Measurements from ENCODE around the gene ZNF366.
A peak's percentile ranks its signal among the peaks of the same experiment; 100 is the strongest.

The ZNF366 gene

DNA sequence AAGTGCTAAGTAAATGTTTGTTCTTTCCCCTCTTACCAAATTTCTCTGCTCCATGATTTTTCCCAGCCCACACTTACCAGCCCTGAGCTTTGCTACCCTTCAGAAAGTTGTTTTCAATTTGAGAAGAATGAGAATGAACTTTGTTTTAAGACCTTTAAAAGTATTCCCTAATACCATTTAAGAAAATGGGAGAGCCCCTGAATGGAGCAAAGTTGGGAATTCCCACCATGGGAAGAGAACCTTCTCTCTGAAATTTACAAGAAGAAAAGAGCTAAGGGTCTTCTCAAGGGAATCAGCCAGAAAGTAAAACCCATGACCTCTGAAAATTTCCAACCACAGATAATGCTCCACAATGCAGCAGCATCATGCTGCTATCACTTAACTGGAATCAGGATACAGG is 17.7 kb downstream of the ZNF366 start:
- no peak for DNase-seq

DNA sequence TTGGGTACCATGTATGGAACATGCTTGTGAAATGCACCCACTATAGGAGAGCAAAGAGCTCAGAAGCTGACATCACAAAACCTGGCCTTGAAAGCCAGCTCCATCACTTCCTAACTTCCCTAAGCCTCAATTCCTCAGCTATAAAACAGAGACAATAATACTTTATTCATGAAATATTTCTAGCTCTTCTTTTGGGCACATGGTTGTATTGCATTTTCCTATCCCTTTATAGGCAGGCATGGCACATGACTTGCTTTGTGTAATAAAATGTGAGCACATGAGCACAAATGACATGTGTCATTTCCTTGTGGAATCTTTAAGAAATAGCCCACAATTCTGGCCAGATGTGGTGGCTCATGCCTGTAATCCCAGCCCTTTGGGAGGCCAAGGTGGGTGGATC is 18.5 kb downstream of the ZNF366 start:
- no peak for DNase-seq

DNA sequence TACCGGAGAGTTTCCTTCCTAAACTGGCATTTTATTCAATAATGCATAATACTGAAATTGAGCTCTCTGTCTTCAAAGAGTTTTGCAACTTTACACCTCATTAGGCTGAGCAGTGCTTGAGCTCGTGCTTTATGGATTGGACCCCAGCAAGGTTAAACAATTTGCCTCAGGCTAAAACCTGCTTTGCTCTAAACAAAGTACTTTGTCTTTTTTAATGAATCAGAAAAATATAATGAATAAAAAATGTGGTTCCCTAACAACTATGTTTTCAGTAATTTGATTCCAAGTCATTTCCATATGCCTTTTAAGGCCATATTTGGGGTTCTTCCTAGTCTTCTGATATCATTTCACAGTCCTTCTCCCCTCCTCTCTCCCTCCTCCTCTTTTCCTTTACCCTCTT is 20.0 kb downstream of the ZNF366 start:
- DNase-seq = no peak

DNA sequence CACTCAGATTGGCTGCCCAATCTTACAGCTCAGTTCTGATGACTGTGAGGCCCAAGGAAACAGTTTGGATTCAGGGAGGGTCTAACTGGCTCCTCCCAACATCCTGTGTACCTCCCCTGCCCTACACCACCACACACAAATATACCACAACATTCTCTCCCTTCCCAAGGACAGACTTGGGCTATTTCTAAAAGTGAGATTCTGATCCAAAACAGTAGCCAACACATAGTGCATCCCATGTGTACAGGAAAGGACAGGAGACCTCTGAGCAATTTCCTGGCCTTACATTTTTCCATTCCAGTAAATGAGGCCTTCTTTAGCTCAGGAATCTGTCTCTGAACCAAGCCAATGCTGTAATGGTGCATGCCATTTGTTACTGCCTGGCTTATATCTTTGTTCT is 20.8 kb downstream of the ZNF366 start:
- DNase-seq = no peak

DNA sequence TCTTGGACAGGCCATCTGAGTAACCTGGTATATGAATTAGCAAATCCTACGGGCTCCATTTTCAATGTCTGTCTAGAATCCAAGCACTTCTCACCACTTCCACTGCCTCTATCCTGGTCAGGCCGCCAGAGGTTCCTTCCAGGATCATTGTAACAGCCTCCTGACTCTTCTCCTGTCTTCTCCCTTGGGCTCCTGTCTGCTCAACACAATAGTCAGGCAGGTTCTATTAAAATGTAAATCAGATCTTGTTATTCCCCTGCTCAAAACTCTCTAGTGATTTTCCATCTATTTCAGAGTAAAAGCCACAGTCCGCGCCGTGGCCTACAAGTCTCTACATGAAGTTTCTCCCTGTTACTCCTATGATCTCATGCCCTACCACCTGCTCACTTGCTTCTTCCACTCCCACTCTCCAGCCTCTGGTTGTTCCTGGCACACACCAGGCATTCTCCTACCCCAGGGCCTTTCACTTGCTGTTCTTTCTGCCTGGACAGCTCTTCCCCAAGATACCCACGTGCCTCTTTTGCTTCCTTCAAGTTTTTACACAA is 21.7 kb downstream of the ZNF366 start:
- DNase-seq = no peak

DNA sequence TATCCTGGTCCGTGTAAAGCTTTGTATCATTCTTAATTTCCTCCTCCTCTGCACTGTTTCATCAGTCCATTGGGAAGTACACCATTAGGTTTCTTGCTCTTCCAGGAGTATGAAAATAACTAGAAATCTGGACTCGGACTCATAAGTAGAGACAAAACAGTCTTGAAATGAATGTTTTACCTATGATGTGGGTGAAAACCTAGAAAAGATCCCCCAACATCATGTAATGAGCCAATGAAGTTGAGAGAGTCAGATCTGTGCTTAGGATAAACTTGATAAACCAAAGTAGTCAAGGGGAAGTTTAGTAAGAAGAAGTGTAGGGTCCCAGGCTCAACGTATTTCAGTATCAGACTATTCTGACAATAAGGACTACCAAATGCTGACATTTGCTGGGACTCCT is 25.2 kb downstream of the ZNF366 start:
- DNase-seq = no peak

DNA sequence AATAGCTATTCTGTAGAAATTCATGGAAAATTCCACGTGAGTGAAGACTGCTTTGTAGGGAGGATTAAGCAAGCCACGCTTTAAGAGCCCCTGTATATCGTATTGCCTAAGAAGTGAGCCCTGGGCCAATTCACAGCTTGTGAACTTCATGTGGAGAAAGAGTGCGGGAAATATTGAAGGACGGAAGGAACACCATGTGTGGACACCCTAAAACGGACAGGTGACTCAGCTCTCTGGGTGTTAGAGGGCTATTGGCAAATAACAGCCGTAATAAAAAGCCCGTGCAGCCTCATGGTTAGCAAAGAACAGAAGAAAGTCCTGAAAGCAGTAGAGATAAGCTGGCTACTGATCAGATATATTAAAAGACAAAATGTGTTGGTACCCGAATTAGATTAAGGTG is 26.4 kb downstream of the ZNF366 start:
- DNase-seq = no peak

DNA sequence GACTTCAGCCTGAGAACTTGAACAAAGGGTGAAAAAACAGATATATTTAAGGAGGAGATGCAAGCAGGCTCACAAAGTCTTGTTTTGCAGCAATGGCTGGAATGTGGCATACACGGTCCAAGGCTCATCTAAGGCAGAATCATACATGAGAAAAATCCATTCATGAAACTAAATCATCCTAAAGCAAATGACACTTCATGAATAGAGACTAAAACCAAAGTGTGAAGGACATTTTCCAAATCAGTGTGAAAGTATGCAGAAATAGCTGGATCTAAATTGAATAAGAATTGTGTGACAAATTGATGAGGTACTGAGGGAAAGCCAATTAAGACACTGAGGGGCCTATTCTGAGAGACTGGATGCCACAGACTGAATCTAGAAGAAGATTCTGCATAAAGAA is 27.3 kb downstream of the ZNF366 start:
- DNase-seq = no peak

DNA sequence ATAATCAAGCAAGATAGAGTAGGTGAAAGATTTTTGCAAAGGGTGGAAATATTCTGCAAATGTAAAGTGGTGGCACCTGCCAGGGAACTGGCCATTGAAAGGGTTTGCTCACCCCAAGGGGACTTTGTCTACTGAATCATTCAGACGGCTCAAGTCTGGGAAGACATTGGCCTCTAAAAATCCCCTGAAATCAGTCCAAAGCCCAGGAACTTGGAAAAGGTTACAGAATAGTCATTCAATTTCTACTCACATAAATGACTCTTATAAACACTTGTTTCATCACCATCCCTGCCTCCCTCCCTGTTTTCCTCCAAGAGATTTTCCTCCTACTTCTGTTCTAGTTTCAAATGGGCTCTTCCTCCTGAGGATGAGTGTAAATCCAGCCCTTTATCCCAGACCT is 28.5 kb downstream of the ZNF366 start:
- DNase-seq = peak; percentile 61

DNA sequence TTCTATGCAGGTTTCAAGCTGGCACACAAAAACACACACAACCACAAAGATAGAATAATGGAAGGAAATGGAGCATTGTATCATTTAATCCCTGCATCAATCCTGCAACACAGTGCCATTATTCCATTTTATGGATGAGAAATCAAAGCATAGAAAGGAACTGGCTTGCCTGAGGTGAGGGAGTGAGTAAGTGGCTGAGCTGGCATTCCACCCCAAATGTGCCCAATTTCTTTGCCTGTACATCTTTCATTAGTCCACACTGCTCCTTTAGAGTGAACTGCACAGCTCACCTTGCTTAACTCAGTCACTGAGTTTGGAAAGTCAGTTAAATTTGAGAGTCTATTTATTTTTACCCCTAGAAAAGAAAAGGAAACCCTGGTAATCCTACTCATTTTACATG is 28.9 kb downstream of the ZNF366 start:
- no peak for DNase-seq

DNA sequence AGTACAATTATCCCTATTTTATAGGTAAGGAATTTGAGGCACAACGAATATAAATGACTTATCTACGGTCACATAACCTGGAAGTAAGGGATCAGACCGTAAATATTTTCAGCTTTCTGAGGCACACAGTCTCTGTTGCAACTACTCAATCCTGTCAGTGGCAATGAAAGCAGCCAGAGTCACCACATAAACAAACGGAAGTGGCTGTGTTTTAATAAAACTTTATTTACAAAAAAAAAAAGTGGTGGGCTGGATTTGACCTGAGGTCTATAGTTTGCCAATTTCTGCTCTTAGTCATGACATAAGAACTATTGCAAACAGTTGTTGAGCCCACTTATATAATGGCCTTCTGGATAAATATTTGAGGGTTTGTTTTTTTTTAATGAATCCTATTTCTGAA is 29.6 kb downstream of the ZNF366 start:
- DNase-seq = no peak

DNA sequence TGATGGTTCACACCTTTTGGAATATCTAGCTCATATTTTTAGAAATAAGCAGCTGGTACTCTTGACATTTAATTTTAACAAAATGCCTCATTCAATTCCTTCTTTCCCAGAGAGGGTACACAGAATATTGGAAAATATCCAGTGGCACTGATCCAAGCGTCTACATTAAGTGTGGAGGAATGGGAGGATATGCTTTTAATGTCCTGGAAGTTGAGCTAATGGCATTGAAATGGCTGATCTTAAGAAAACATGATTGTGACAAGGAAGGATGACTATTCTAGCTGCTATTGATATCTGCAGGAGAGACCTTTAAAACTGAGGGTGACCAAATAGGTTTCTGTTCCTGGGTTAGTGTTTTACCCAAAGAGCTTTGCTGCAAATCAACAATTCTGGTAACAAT is 30.0 kb downstream of the ZNF366 start:
- no peak for DNase-seq

DNA sequence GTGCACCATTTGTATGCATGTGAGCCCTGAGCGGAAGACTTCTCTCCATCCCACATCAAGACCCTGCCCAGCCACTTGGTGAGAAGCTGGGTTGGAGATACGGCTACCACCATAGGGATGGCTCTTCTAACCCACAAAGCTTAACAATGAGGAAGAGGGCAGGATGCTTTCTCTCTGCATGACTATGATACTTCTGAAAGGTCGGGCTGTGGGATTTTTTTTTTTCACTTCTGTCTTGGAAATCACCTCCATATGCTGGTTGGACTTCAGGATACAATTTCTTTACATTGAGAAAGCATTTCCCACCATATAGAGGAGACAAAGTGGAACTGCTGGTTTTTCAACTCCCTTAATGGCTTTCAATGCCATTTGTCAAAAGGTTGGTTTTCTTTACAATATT is 30.5 kb downstream of the ZNF366 start:
- no peak for DNase-seq

DNA sequence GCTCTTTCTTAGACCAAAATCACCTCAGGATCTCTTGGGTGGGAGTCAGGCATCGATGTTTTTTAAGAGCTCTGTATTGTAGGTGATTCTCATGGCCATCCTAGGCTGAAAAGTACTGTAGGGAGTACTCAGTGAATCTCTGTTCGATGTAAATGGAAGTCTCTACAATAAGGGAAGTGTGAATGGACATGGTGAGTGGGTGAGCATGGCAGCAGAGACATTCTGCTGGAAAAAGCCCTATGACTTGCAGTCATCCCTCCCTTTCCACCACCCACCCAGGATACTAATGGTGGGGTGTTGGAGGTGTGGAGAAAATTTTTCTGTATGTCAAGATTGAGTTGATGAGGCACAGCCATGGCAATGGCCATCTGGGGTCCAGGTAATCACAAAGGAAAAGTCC is 30.9 kb downstream of the ZNF366 start:
- DNase-seq = no peak

DNA sequence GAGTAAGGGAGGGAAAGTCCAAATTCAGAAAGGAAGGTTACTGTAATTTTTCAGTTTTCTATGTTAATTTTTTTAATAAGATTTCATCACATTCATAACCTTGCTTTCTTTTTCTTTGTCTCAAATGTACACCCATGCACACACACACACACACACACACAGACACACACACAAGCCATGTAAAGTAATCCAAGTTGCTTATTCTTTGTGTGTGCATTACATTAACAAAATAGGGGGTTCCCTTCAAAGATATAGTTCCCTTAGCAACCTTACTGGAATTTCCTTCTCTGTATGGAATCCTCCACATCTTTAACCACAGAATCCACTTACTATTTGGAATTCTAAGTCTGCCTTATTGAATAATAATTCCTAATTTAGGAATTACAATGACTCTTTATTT is 32.7 kb downstream of the ZNF366 start:
- DNase-seq = no peak

DNA sequence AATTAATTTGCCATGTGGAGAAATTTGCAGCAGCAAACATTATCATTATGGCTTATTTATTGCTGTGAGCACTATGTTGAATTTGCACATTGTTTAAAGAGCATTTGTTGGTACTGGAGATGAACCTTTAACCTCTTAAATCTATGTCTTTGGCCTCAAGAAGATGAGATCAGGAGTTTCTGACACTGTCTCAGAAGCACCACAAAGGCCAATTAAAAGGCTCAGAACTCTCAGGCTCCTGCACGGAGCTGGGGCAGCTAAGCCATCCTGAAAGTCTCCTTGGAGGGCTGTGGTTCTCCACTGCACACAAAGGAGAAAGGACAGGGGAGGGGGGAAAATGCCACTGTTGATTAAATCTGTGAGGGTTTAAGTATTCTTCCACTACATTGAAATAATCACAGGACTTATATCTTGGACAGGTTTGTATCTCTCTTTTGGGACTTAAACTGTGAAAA is 33.1 kb downstream of the ZNF366 start:
- no peak for DNase-seq

DNA sequence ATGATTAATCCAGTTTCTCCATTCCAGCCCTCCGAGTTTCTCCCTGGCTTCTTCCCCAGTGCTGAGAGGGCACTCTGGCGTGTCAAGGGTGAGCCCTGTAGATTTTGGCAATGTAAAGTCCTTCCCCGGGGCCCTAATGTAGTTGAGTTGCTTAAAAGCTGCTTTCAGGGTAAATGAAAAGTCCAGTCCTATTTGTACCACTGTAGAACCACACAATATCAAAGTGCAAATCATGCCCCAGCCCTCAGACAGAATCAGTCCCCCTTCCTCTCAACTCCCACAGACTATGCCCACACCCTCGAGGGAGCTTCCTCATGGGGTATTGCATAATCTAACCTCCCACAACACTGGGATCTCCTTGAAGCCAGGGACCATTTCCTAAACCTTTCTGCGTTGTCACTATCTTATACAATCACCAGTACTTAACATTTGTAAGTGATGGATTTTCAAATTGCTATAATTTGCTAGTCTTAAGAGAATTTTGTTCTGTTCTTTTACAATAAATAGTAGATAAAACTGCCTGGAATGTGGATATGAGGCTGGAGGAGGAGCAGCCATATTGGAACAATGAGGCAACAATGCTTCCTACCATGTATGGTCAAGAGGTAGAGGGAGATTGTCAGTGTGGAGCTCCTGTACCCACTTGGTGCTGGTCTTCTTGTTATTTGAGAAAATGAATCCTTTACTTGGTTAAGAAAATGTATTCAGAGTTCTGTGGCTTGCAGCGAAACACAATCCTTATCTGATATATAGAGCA is 34.4 kb downstream of the ZNF366 start:
- DNase-seq = no peak

DNA sequence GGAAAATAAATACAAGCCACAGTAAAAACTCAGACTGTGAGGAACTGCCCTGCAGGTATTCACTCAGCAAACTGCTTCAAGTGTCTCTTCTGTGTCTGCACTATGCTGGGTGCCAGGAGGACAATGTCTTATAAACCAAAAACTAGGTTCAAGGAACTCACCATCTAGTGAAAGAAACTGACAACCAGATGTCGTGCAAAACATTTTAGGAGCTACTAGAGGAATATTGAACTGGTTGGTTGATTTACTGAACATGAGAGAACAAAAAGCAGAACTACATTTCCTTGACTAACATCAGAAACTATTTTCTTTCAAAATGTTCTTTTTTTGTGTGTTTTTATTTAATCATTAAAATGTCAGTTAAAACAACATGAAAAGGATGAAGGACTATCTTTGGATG is 35.2 kb downstream of the ZNF366 start:
- DNase-seq = no peak

DNA sequence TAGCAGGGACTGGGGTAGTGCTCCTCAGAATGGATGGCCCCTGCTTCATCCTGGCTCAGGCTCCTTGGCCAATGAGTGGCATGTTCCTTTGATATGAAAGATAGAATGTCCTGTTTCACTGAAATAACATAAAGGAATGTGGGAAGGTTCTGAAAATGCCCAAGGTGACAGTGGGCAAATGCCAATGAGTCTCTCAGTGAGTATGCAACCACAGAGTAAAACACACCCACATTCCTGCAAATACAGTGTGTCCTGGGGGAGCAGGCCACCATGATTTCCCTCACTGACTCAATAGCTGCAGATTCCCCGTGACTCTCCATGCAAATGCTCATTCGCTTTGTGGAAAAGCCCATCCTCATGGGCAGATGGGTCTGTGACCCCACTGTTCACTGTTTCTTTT is 36.4 kb downstream of the ZNF366 start:
- no peak for DNase-seq

DNA sequence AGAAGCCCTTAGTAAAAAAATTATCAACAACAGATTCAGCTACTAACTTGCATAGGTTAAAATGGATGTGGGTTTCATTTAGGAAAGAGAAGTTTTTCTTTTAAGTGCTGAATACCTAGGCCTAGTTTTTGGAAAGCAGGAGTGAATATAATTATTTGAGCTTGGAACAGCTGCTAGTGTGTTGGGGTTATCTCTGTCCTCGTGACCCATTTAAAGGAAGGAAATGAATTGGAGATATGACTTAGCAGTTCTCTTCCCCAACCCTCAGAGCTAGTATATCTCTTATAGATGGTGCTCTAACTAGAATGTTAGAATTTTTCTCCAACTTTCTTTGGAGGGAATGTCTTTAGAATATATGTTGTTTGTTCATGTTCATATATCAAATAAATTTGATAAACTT is 38.6 kb downstream of the ZNF366 start:
- no peak for DNase-seq

DNA sequence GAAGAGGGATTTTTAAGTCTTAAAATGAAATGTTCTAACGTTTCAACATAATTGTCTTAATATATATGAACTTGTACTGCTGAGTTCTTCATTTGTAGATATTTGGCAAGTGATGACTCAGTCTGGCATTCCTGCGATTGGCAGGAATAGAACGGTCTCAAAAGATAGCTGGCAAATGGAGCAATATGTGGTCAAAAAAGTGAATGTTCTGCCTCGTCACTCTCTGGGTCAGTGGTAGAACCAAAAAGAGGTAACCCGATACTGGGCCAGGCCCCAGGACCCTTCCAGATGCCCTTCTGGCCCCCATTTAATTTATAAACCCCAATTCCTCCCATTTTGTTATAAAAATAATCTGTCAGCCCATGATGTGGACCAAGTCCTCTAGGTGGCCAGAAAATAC is 39.2 kb downstream of the ZNF366 start:
- DNase-seq = no peak

DNA sequence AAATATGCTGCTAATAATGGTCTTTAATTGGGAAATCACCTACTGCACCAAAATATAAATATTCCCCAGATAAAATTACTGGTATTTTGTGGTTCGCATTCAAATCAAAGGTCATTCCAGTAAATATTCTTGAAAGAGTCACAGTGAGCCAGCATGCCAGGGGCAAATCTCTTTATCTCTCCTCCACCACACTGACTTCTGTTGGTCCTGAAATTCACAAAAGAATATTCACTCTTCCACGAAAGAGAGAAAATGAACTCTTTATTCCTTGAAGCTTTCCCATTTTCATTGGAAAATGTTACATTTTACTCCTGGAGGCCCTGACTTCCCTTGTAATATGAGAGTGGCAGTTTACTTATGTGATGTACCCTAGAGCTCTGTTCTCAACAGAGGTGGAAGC is 39.7 kb downstream of the ZNF366 start:
- no peak for DNase-seq

DNA sequence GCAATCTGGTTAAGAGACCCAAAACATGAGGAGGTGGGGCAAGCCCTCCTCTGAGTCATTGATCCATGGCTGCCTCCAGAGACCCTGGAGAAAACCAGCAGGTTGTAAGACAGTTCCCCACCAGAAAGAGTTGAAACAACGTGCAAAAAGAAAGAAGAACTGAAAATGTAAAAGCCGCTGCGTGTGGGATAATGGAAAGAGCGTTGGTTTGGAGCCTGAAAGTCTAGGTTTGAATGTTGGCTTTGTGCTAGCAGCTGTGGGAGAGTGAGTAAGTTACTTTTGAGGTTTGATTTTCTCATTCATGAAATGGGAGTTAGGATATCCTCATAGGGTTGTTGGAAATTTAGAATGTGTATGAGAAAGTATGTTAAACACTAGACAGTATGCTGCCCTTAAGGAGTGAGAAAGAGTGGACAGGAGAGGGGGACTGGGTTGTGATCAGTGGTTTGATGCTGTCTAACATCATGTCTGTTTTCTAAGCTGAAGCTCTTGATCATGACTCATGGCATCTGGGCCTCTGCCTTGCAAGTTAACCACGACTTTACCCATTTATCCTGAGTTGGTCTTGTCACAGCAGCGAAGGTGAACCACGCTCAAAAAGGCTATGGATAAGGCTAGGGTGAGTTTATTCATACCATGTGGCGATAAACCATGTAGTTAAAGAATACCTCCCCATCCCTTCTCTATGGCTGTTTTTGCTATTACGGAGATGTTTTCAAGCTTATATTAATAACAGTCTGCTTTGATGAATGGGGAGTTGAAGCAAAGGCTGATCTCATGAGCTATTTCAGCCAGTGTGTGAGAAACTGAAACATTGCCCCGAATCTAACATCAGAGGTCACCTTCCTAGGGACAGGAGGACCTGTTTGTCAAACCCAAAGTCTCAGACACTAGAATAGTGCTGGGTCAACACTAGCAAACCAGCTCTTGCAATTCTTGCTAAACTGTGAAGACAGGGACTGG is 41.3 kb downstream of the ZNF366 start:
- no peak for DNase-seq

DNA sequence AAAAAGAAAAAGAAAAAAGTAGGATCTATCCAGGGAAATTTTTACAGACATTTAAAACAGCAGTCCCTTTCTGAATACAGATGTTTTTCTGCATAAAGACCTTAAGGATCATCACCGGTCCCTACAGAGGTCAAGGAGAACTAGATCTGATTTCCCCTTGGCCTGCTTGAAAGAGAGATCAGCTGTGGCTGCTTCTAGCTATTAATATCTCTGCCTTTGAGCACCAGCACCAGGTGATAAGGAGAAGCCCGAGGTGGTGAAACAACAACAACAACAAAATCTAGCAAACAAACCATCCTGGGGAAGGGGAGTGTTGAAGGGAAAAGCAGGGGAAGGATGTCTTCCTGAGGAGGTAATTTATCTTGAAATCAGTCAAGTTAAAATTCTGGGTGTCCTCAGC is 42.1 kb downstream of the ZNF366 start:
- DNase-seq = no peak
